SU-DHL-6 (cell line): ENCODE data around the gene BHLHE23.

Experiments used
- EZH2phosphoT487 ChIP-seq: fragments of 200-600 bp; sonication (generic), shearing (Covaris generic); conservative IDR thresholded peaks from 2 replicates; pipeline ENCODE4 v1.6.1; 2018; ENCODE audit warnings: mild to moderate bottlenecking, antibody characterized with exemption, low read length, moderate library complexity, mixed read lengths
- TF ChIP-seq, protein P1 (sequence below): fragments of 200-600 bp; sonication (generic); IDR thresholded peaks from one replicate; pipeline ENCODE4 v1.5.1; 2017; ENCODE audit warnings: antibody characterized with exemption, mild to moderate bottlenecking, low read length, moderate library complexity; ENCODE audit not compliant: insufficient read depth, poor library complexity, severe bottlenecking

DNA sequence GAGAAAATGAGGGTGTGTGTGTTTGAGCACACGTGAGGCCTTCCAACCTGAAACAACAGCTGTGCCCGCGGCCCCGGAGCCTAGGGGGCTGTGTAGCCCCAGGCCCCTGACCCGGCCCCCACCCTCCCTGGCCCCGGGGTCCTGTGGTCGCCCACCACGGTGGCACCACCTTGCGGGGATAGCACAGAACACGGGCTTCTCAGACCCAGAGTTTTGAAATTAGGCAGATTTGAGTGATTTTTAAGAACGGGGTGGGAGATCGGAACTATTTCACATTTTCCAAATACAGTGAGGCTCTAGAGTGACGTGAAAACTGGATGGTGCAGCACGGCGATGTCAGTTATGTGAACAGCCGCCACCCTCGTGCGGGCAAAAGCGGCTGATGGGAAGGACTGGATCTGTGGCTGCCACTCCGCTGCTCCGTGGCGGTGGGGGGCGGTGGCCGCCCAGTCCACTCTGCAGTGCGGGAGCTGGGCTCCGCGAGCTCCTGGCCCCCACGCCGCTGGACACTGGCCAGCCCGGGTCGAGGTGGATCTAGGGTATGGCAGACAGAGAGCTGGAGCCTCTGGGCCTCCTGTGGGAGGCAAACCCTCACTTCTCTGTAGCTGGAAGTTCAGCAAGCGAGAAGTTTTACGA is 17.3 kb upstream of the BHLHE23 start:
- TF ChIP-seq, protein P1, sequence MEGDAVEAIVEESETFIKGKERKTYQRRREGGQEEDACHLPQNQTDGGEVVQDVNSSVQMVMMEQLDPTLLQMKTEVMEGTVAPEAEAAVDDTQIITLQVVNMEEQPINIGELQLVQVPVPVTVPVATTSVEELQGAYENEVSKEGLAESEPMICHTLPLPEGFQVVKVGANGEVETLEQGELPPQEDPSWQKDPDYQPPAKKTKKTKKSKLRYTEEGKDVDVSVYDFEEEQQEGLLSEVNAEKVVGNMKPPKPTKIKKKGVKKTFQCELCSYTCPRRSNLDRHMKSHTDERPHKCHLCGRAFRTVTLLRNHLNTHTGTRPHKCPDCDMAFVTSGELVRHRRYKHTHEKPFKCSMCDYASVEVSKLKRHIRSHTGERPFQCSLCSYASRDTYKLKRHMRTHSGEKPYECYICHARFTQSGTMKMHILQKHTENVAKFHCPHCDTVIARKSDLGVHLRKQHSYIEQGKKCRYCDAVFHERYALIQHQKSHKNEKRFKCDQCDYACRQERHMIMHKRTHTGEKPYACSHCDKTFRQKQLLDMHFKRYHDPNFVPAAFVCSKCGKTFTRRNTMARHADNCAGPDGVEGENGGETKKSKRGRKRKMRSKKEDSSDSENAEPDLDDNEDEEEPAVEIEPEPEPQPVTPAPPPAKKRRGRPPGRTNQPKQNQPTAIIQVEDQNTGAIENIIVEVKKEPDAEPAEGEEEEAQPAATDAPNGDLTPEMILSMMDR, result no peak
- TF ChIP-seq EZH2phosphoT487, result no peak
